ENCODE results near the gene MSLN. TPM values are rescaled to one million over a fixed set of nuclear protein-coding genes. Genes with fewer than 3 reads are reported as not detected.
A peak's percentile ranks its signal among the peaks of the same experiment; 100 is the strongest.
"Not testable (repeated sequence)": the region's sequence is repeated elsewhere in the genome, so short reads cannot be mapped to it uniquely, and the experiment has no call there.

MSLN gene
- total RNA-seq (not detected), polyA plus RNA-seq (not detected), total RNA-seq (0 to 0.22 (median 0.04) reads per million in 6 experiments)

DNA sequence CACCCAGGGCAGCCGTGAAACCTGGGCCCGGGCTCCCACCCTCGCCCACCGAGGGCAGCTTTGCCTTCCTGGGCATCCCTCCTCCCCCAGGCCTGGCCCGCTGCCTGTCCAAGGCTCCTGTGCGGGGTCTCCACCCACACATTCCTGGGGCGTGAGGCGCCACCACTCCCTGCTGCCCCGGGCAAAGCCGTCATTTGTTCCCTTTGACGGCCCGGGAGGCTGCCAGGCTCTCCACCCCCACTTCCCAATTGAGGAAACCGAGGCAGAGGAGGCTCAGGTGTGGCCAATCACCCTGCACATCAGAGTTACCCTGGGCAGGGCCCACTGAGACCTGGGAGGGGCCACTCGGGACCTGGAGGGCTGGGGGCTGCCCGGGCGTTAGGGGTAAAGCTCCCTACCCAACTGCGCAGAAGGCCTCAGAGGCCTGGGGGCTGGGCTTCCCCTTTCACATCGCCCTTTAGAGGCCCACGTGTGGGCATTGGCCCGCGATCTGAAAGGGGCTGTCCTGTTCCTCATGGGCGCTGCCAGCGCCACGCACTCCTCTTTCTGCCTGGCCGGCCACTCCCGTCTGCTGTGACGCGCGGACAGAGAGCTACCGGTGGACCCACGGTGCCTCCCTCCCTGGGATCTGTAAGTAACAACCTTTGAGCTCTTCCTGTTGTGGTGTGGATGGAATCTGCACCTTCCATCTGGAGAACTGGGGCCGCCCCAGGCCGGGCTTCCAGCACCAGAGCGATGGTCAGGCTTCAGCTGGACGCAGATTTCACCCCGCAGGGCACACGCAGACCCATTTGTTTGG is at the start of gene MSLN:
MSLN (plus strand) TSS at position 190 of the 799 bp plus-strand sequence. CDS start 1,947 bp downstream, outside the sequence.
- Mint-ChIP-seq H3K27ac (no peak within 1 kb of the TSS), H3K9me3 (peaks cover 0 to 2% (median 0%) of the 10 kb centered on the region in 9 donors), H3K27me3 (peaks cover 0 to 8% (median 2%) of the 10 kb centered on the region in 5 donors), H3K4me3 (no peak within 1 kb of the TSS), H3K4me1 (peaks cover 0 to 8% (median 1%) of the 10 kb centered on the region in 4 donors), H3K36me3 (no peaks in the 10 kb centered on the region)
- no peak for ATAC-seq
- no peak for DNase-seq
- POLR2A ChIA-PET, result interaction anchor here (0.6 kb wide), 1 partner anchor 1027 kb away, joined by 8 read pairs; no protein-coding TSS in a partner anchor

DNA sequence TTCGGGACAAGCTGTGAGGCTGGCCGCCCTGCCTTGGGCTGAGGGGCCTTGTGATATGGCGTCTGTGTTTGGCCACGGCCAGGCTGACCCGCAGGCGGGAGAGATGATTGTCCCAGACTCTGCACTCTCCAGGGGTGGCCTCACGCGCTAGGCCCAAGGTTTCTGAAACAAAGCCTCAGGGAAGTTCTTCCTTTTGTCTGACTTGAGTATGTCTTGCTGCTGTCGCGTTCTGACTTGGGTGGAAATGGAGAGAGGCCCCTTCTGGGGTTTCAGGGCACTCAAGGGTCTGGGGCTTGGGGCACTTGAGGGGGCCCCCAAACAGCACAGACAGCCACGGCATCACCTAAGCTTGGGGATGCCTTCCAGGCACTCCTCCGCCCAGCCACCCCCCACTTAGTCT is 49.5 kb upstream of the MSLN start:
- H3K9me3 Mint-ChIP-seq, result no peaks in the 10 kb centered on the region
- POLR2A ChIA-PET, result interaction anchor here (0.6 to 21.0 kb wide), 4 partner anchors 10 to 24 kb away, joined by 3 to 411 read pairs (median 6); partner anchors contain the start of genes ANTKMT, CCDC78, CIAO3 and HAGHL
- no peak overlapping the region for H3K4me3 Mint-ChIP-seq
- H3K27me3 Mint-ChIP-seq, result peaks cover 6 to 49% (median 16%) of the 10 kb centered on the region in 5 donors
- H3K4me1 Mint-ChIP-seq, result peaks cover 7 to 23% (median 9%) of the 10 kb centered on the region in 4 donors
- peaks cover 0 to 4% (median 0%) of the 10 kb centered on the region in 3 donors for H3K36me3 Mint-ChIP-seq
- H3K27ac Mint-ChIP-seq, result no peak overlapping the region
- DNase-seq (no peak), ATAC-seq (no peak)

DNA sequence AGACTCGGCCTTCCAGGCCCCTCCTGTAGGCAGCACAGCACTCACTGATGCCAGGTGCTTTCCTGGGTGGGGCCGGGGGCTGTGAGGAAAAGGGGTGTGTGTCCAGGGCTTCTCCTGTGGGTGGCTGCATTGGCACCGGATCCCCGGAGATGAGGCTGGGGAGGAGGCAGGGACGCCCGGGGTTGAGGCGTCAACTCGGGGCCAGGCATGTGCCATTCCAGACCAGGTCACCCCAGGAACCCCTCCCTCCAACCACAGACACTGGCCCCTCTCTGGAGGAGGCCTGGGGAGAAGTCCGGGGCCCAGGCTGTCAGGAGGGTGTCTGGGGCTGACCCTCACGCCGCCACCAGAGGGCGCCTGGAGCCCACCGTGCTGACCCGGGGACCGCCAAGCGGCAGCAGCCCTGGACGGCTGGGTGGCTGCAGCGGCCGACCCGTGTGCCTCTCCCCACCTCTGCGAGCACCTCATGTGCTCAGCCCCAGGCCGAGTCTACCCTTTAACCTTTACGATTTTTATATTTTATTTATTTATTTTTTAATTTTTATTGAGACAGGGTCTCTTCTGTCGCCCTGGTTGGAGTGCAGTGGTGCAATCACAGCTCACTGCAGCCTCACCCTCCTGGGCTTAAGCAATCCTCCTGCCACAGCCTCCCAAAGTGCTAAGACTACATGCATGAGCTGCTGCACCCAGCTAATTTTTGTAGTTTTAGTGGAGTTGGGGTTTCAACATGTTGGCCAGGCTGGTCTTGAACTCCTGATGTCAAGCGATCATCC is 48.8 kb upstream of the MSLN start:
- DNase-seq, result peak; percentile 53 to 88 (median 77)
- POLR2A ChIA-PET, result interaction anchor here (0.6 to 21.0 kb wide), 5 partner anchors 9 to 74 kb away, joined by 3 to 411 read pairs (median 9); partner anchors contain the start of genes ANTKMT, CCDC78, CIAO3 and HAGHL
- Mint-ChIP-seq H3K27ac (no peak overlapping the region), H3K4me1 (peaks cover 8 to 22% (median 13%) of the 10 kb centered on the region in 4 donors), H3K27me3 (peaks cover 6 to 43% (median 12%) of the 10 kb centered on the region in 5 donors), H3K4me3 (no peak overlapping the region), H3K9me3 (no peaks in the 10 kb centered on the region), H3K36me3 (peaks cover 0 to 2% (median 0%) of the 10 kb centered on the region in 3 donors)
- ATAC-seq, result peak; percentile 53 to 63

GRCh38 chr16:712740-713250 is 47.7 kb upstream of the MSLN start:
- Mint-ChIP-seq H3K4me1 (peaks cover 8 to 20% (median 13%) of the 10 kb centered on the region in 4 donors), H3K4me3 (peak overlapping the region in 6 of 10 donors; percentile 15 to 41 (median 28)), H3K27ac (peak overlapping the region in 1 of 10 donors; percentile 52), H3K27me3 (peaks cover 4 to 35% (median 10%) of the 10 kb centered on the region in 5 donors)
- H3K9me3 Mint-ChIP-seq, ATAC-seq, H3K36me3 Mint-ChIP-seq: not testable (repeated sequence)
- POLR2A ChIA-PET, result interaction anchor here (0.6 to 21.0 kb wide), 4 partner anchors 8 to 73 kb away, joined by 3 to 411 read pairs (median 10); partner anchors contain the start of genes ANTKMT, CCDC78, CIAO3 and HAGHL
- DNase-seq, result peak in 1 of 10 donors; percentile 50

GRCh38 chr16:714079-714478 is 46.5 kb upstream of the MSLN start:
- POLR2A ChIA-PET, result interaction anchor here (2.4 to 21.0 kb wide), 3 partner anchors 21 to 75 kb away, joined by 9 to 411 read pairs (median 10); partner anchors contain the start of genes CCDC78, CHTF18, CIAO3 and HAGHL

DNA sequence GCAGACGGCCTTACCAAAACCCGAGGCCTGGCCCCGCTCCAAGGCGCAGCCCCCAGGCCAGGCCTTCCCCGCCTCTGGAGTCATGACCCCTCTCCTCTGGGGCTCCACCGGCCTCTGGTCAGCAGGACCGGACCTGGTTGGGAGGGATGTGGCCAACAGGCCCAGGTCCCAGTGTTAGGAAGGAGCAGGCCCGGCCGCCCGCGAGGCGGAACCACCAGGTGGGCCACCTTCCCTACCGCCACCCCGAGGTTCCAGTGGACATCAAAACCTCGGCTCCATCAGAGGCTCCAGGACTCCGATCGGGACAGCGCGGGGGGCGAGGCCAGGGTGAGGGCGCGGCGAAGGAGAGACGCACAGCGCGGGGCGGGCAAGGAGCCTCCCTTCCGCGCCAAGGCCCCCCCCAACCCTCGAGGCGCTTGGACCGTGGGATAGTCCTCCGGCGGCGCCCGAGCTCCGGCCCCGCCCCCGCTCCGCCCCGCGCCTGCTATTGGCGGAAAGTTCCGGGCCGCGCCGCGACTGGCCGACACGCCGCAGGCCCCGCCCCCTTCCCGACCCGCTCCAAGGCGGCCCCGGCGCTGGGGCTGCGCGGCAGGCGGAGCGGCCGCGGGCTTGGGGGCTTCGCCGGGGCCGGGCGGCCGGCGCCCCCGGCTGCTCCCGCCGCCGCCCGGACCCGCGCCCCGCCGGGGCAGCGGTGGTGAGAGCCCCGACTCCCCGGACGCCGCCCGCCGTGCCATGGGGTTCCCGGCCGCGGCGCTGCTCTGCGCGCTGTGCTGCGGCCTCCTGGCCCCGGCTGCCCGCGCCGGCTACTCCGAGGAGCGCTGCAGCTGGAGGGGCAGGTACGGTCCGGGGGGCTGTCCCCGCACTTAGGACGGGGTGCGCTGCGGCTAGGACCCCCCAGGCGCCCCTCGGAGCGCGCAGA is 45.7 kb upstream of the MSLN start, which contains the start of gene METRN:
METRN (plus strand) TSS at position 561 of the 919 bp plus-strand sequence; CDS start at position 733, 172 bp downstream.
- Mint-ChIP-seq H3K27me3 (peaks cover 0 to 14% (median 0%) of the 10 kb centered on the region in 5 donors), H3K4me3 (peak within 1 kb of the TSS; percentile 19 to 83 (median 64)), H3K27ac (peak within 1 kb of the TSS in 2 of 10 donors; percentile 20 to 52), H3K36me3 (no peaks in the 10 kb centered on the region), H3K4me1 (peaks cover 13 to 35% (median 26%) of the 10 kb centered on the region in 4 donors), H3K9me3 (no peaks in the 10 kb centered on the region)
- DNase-seq (peak; percentile 79 to 95 (median 85)), ATAC-seq (peak; percentile 85 to 89)
- POLR2A ChIA-PET, result interaction anchor here (1.1 to 21.0 kb wide), 7 partner anchors 14 to 74 kb away, joined by 3 to 411 read pairs (median 6); partner anchors contain the start of genes CCDC78, CHTF18, CIAO3 and HAGHL

More at GRCh38 chr16:714079-714478, 46.5 kb upstream of the MSLN start:
- Mint-ChIP-seq H3K9me3 (no peaks in the 10 kb centered on the region), H3K27ac (no peak overlapping the region), H3K36me3 (no peaks in the 10 kb centered on the region), H3K27me3 (peaks cover 0 to 22% (median 0%) of the 10 kb centered on the region in 5 donors), H3K4me1 (peaks cover 10 to 29% (median 19%) of the 10 kb centered on the region in 4 donors), H3K4me3 (peak overlapping the region; percentile 18 to 75 (median 30))
- no peak for ATAC-seq
- DNase-seq, result no peak

- Mint-ChIP-seq H3K27me3 (peaks cover 0 to 7% (median 0%) of the 10 kb centered on the region in 5 donors), H3K4me1 (peaks cover 13 to 41% (median 33%) of the 10 kb centered on the region in 4 donors), H3K27ac (peak overlapping the region in 2 of 10 donors; percentile 20 to 52), H3K36me3 (no peaks in the 10 kb centered on the region), H3K4me3 (peak overlapping the region; percentile 50 to 83 (median 66)), H3K9me3 (no peaks in the 10 kb centered on the region)
- DNase-seq (no peak), ATAC-seq (peak; percentile 9 to 33)
- POLR2A ChIA-PET, result interaction anchor here (0.6 to 21.0 kb wide), 13 partner anchors 8 to 93 kb away, joined by 3 to 411 read pairs (median 4); partner anchors contain the start of genes CCDC78, CHTF18, CIAO3 and HAGHL
Observed at GRCh38 chr16:715477-716199, 44.9 kb upstream of the MSLN start.

DNA sequence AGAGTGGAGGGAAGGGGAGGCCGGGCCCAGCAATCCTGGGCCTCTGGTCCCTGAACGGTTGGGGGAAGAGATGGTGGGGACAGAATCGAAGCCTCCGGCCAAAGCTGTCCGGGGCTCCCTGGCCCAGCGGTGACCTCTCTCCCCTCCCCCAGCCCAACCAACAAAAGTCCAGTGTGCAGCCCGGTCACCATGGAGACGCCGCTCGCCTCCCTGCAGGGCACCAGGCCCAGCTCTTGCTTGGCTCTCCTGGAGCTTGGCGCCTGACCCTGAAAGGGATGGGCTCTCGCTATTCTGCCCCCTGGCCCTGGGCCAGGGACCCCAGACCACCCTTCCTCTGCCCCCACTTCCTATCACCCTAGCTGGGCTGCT is 44.4 kb upstream of the MSLN start:
- peaks cover 13 to 41% (median 33%) of the 10 kb centered on the region in 4 donors for H3K4me1 Mint-ChIP-seq
- POLR2A ChIA-PET, result interaction anchor here (0.6 to 21.0 kb wide), 12 partner anchors 9 to 92 kb away, joined by 3 to 411 read pairs (median 4); partner anchors contain the start of genes CCDC78, CHTF18, CIAO3 and HAGHL

DNA sequence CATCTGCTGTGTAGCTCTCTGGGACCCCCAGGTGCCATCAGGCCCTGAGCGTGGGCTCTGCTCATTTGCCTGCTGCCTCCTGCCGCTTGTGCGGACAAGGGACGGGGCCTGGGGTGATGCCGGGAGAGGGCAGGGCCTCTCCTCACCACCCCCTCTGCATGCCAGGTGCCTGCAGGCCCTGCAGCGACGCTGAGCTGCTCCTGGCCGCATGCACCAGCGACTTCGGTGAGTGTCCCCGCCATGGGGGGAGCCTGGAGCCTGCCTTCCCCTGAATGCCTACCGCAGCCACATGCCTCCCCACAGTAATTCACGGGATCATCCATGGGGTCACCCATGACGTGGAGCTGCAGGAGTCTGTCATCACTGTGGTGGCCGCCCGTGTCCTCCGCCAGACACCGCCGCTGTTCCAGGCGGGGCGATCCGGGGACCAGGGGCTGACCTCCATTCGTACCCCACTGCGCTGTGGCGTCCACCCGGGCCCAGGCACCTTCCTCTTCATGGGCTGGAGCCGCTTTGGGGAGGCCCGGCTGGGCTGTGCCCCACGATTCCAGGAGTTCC is 43.7 kb upstream of the MSLN start:
- POLR2A ChIA-PET, result interaction anchor here (0.9 to 21.0 kb wide), 6 partner anchors 10 to 68 kb away, joined by 3 to 411 read pairs (median 6); partner anchors contain the start of genes CCDC78, CIAO3, HAGHL and JMJD8
- no peaks in the 10 kb centered on the region for H3K36me3 Mint-ChIP-seq
- ATAC-seq, result no peak
- no peak for DNase-seq
- peak overlapping the region in 6 of 10 donors; percentile 42 to 72 (median 56) for H3K4me3 Mint-ChIP-seq
- H3K27me3 Mint-ChIP-seq, result peaks cover 0 to 3% (median 0%) of the 10 kb centered on the region in 5 donors
- no peak overlapping the region for H3K27ac Mint-ChIP-seq
- H3K4me1 Mint-ChIP-seq, result peaks cover 13 to 41% (median 34%) of the 10 kb centered on the region in 4 donors
- no peaks in the 10 kb centered on the region for H3K9me3 Mint-ChIP-seq

More for the DNA sequence above, 44.4 kb upstream of the MSLN start:
- ATAC-seq, result no peak
- Mint-ChIP-seq H3K36me3 (no peaks in the 10 kb centered on the region), H3K4me3 (peak overlapping the region; percentile 39 to 83 (median 68)), H3K9me3 (no peaks in the 10 kb centered on the region), H3K27ac (peak overlapping the region in 1 of 10 donors; percentile 20), H3K27me3 (peaks cover 0 to 3% (median 0%) of the 10 kb centered on the region in 5 donors)
- DNase-seq, result no peak

All from naive thymus-derived CD8-positive, alpha-beta T cell (primary cell).